Transverse colon (tissue), 4 donors: ENCODE results near the gene TBC1D13.

Experiments used
- EP300 ChIP-seq: sonication (generic); formaldehyde crosslinking; IDR thresholded peaks from one replicate; pipeline ENCODE4 v1.6.1; 2017; ENCODE audit warnings: antibody characterized with exemption, low read depth
- POLR2A ChIP-seq: fragments of 450-650 bp; IDR thresholded peaks from one replicate; pipeline ENCODE4 v1.6.1; 2016; ENCODE audit warnings: antibody characterized with exemption, mild to moderate bottlenecking, moderate library complexity
- POLR2AphosphoS5 ChIP-seq, 3 donors: sonication (generic); formaldehyde crosslinking; IDR thresholded peaks; one replicate each; pipeline ENCODE4 v1.6.1; 2016; ENCODE audit warnings: antibody characterized with exemption in 3 of 3
- TF ChIP-seq, protein P1 (sequence below), 5 experiments: fragments of 200-600 bp in 3 of 5; fragments of 450-650 bp in 2 of 5; sonication (generic) in 3 of 5; IDR thresholded peaks; 1 replicate in 2 of 5; 2 replicates in 3 of 5; pipeline ENCODE4 v1.5.1; 2016 to 2017; ENCODE audit warnings: antibody characterized with exemption in 5 of 5, inconsistent platforms in 3 of 5, mild to moderate bottlenecking in 2 of 5, moderate library complexity in 1 of 5

DNA sequence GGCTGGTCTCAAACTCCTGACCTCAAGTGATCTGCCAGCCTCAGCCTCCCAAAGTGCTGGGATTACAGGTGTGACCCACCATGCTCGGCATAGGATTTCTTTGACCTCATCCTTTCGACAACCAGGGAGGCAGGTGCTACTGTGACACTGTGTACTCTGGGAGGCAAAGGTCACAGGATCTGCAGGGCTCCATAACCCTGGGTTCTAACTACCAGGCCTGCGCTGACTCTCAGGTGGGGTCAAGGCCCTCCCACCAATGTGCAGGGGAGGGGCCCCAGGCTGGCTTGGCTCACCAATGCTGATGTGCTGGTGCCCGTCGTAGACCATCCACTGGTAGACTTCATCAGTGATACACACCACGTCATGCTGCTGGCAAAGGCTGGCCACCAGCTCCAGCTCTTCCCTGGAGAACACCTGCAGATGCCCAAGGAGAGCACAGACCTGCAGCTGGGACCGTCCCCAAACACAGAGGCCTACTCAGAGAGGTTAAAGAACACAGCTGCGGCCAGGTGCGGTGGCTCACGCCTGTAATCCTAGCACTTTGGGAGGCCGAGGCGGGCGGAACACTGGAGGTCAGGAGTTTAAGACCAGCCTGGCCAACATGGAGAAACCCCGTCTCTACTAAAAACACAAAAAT lies 49.6 kb downstream of the TBC1D13 start:
- TF ChIP-seq, protein P1, sequence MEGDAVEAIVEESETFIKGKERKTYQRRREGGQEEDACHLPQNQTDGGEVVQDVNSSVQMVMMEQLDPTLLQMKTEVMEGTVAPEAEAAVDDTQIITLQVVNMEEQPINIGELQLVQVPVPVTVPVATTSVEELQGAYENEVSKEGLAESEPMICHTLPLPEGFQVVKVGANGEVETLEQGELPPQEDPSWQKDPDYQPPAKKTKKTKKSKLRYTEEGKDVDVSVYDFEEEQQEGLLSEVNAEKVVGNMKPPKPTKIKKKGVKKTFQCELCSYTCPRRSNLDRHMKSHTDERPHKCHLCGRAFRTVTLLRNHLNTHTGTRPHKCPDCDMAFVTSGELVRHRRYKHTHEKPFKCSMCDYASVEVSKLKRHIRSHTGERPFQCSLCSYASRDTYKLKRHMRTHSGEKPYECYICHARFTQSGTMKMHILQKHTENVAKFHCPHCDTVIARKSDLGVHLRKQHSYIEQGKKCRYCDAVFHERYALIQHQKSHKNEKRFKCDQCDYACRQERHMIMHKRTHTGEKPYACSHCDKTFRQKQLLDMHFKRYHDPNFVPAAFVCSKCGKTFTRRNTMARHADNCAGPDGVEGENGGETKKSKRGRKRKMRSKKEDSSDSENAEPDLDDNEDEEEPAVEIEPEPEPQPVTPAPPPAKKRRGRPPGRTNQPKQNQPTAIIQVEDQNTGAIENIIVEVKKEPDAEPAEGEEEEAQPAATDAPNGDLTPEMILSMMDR (IDR thresholded peaks at IDR 0.05): no peak
- TF ChIP-seq POLR2A (no peak), POLR2AphosphoS5 (IDR thresholded peaks at IDR 0.05) (no peak), EP300 (no peak)
